HepG2 (cell line): ENCODE measurements around the gene PSMC3IP. TPM values are rescaled to one million over a fixed set of nuclear protein-coding genes. Genes with fewer than 3 reads are reported as not detected.

Experiments
- CC2D1A ChIP-seq: sonication (generic); formaldehyde crosslinking; IDR thresholded peaks from 2 replicates; pipeline ENCODE4 v1.8.1; 2023; ENCODE audit warnings: mild to moderate bottlenecking, missing genetic modification reagents
- EED ChIP-seq: sonication (generic); formaldehyde crosslinking; IDR thresholded peaks from 2 replicates; pipeline ENCODE4 v1.5.0; 2020; ENCODE audit warnings: mild to moderate bottlenecking, missing genetic modification reagents
- GTF2F1 ChIP-seq: fragments of 150-350 bp; IDR thresholded peaks from 2 replicates; pipeline ENCODE4 v1.6.1; 2014; ENCODE audit warnings: low read length
- GTF3A ChIP-seq: sonication (generic); formaldehyde crosslinking; conservative IDR thresholded peaks from 2 replicates; pipeline ENCODE4 v1.4.0; 2020; ENCODE audit warnings: mild to moderate bottlenecking, missing genetic modification reagents
- HDAC2 ChIP-seq: sonication (generic); formaldehyde crosslinking; IDR thresholded peaks from 2 replicates; pipeline ENCODE4 v1.4.0; 2020; ENCODE audit warnings: missing genetic modification reagents
- KLF11 ChIP-seq: IDR thresholded peaks from 2 replicates; pipeline ENCODE4 v1.6.1; 2016; ENCODE audit warnings: missing compliant biosample characterization
- KLF15 ChIP-seq: sonication (generic); formaldehyde crosslinking; IDR thresholded peaks from 2 replicates; pipeline ENCODE4 v1.8.1; 2023; ENCODE audit warnings: borderline replicate concordance, mild to moderate bottlenecking, inconsistent platforms, missing genetic modification reagents, mixed read lengths
- MXD4 ChIP-seq: IDR thresholded peaks from 2 replicates; pipeline ENCODE4 v1.6.1; 2016; ENCODE audit warnings: mild to moderate bottlenecking, missing biosample characterization, missing genetic modification reagents
- NR2F2 ChIP-seq: IDR thresholded peaks from 2 replicates; pipeline ENCODE4 v1.6.1; 2012; ENCODE audit warnings: low read depth, inconsistent platforms, borderline replicate concordance
- PAX8 ChIP-seq: sonication (generic); formaldehyde crosslinking; IDR thresholded peaks from 2 replicates; pipeline ENCODE4 v1.8.0; 2022; ENCODE audit warnings: mild to moderate bottlenecking, missing genetic modification reagents, borderline replicate concordance
- REXO4 ChIP-seq: sonication (generic); formaldehyde crosslinking; IDR thresholded peaks from 2 replicates; pipeline ENCODE4 v1.8.0; 2022; ENCODE audit warnings: missing genetic modification reagents, mild to moderate bottlenecking, borderline replicate concordance
- TRIM24 ChIP-seq: sonication (generic); formaldehyde crosslinking; IDR thresholded peaks from 2 replicates; pipeline ENCODE4 v1.8.0; 2022; ENCODE audit warnings: mild to moderate bottlenecking, missing genetic modification reagents
- ZBTB7B ChIP-seq: sonication (generic); formaldehyde crosslinking; IDR thresholded peaks from 2 replicates; pipeline ENCODE4 v1.4.0; 2020; ENCODE audit warnings: missing genetic modification reagents
- ZNF136 ChIP-seq: sonication (generic); formaldehyde crosslinking; IDR thresholded peaks from 2 replicates; pipeline ENCODE4 v1.8.1; 2022; ENCODE audit warnings: low read depth, mild to moderate bottlenecking, moderate library complexity, missing genetic modification reagents
- ZNF224 ChIP-seq: sonication (generic); formaldehyde crosslinking; IDR thresholded peaks from 2 replicates; pipeline ENCODE4 v1.5.0; 2020; ENCODE audit warnings: mild to moderate bottlenecking, missing genetic modification reagents
- ZNF264 ChIP-seq: sonication (generic); formaldehyde crosslinking; IDR thresholded peaks from 2 replicates; pipeline ENCODE4 v1.4.0; 2020; ENCODE audit warnings: missing genetic modification reagents
- ZNF335 ChIP-seq: sonication (generic); formaldehyde crosslinking; IDR thresholded peaks from 2 replicates; pipeline ENCODE4 v1.4.0; 2020; ENCODE audit warnings: missing genetic modification reagents
- ZNF678 ChIP-seq: sonication (generic); formaldehyde crosslinking; IDR thresholded peaks from 2 replicates; pipeline ENCODE4 v1.4.0; 2020; ENCODE audit warnings: mild to moderate bottlenecking, missing genetic modification reagents
- ZSCAN12 ChIP-seq: sonication (generic); formaldehyde crosslinking; IDR thresholded peaks from 2 replicates; pipeline ENCODE4 v1.9.0; 2021; ENCODE audit warnings: mild to moderate bottlenecking, missing genetic modification reagents
- polyA plus RNA-seq, 8 experiments: library from polyadenylated mRNA; depleted of rRNA in 3 of 8; stranded (reverse) in 7 of 8; unstranded in 1 of 8; fragments of >200 nt; fragmentation: Illumina TruSeq in 4 of 8; extraction: Trizol in 4 of 8; gene quantifications; 2 replicates each; pipeline versions ENCODE4 v1.2.1 to v1.2.3, GENCODE V29; 2011 to 2016; ENCODE audit warnings: low read depth in 4 of 8, missing spikeins in 1 of 8, mixed read lengths in 1 of 8; ENCODE audit not compliant: insufficient read depth in 1 of 8
- total RNA-seq, 5 experiments: library from RNA; depleted of rRNA; stranded (reverse); fragments of >200 nt; fragmentation: Illumina TruSeq; extraction: Trizol; gene quantifications; 2 replicates each; pipeline ENCODE4 v1.2.3, GENCODE V29; 2016; ENCODE audit warnings: low read depth in 1 of 5
- TF ChIP-seq, protein P1 (sequence below): sonication (generic); formaldehyde crosslinking; IDR thresholded peaks from 2 replicates; pipeline ENCODE4 v1.8.1; 2023; ENCODE audit warnings: mild to moderate bottlenecking, missing genetic modification reagents
- TF ChIP-seq, protein P2 (sequence below): sonication (generic); formaldehyde crosslinking; IDR thresholded peaks from 2 replicates; pipeline ENCODE4 v1.4.0; 2020; ENCODE audit warnings: missing genetic modification reagents, borderline replicate concordance
- TF ChIP-seq, protein P3 (sequence below): sonication (generic); formaldehyde crosslinking; IDR thresholded peaks from 2 replicates; pipeline ENCODE4 v1.5.1; 2020; ENCODE audit warnings: missing genetic modification reagents, mild to moderate bottlenecking, borderline replicate concordance

Gene PSMC3IP
- total and polyA plus RNA-seq, 2 of the 13 experiments (the other 11 are each of a cell fraction or from before 2014, with no cell fraction given) = 6.5 to 22.4 TPM

DNA sequence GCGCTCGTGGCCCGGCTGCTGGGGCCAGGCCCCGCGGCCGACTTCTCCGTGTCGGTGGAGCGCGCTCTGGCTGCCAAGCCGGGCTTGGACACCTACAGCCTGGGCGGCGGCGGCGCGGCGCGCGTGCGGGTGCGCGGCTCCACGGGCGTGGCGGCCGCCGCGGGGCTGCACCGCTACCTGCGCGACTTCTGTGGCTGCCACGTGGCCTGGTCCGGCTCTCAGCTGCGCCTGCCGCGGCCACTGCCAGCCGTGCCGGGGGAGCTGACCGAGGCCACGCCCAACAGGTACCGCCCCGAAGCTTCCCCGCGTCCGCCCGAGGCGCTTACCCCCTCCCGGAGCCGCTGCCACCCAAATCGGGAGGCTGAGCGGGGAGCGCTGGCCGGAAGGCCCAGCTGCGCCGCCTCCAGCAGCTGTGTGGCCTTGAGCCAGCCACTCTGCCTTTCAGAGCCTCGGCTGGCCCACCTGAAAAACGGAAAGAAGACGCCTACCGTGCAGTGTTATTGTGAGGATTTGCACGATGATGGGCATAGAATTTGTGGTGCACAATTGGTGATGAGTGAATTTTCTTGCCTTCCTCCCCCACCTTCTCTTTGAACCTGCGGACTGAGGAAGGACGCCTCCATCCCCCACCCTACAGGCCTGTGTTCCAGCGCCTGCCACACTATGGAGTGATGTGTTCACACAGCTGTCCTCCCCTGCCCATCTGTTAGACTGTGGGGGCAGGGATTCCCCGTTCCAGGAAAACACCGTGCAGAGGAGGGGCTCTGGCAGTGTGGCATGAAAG lies 41.0 kb downstream of the PSMC3IP start (continued):
- peak; percentile 48; the same call in 1 of the 2 replicates for TF ChIP-seq KLF11 (CRISPR knock-in tag)
- no peak for TF ChIP-seq CC2D1A (CRISPR knock-in tag)
- no peak; the same call in 1 of the 2 replicates for TF ChIP-seq ZNF335 (CRISPR knock-in tag)
- TF ChIP-seq TRIM24 = no peak
- 0 out of 2 replicates have a peak, but pooled peaks have one; percentile 7 for TF ChIP-seq NR2F2
- no peak; the same call in 1 of the 2 replicates for TF ChIP-seq ZNF224 (CRISPR knock-in tag)
- TF ChIP-seq ZNF136 (CRISPR knock-in tag) = peak; percentile 30; the same call in 1 of the 2 replicates
- TF ChIP-seq, protein P1, sequence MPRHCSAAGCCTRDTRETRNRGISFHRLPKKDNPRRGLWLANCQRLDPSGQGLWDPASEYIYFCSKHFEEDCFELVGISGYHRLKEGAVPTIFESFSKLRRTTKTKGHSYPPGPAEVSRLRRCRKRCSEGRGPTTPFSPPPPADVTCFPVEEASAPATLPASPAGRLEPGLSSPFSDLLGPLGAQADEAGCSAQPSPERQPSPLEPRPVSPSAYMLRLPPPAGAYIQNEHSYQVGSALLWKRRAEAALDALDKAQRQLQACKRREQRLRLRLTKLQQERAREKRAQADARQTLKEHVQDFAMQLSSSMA (CRISPR knock-in tag) = peak; percentile 50; the same call in 1 of the 2 replicates
- peak; percentile 84 for TF ChIP-seq HDAC2 (CRISPR knock-in tag)
- TF ChIP-seq ZNF678 (CRISPR knock-in tag) = no peak; the same call in 1 of the 2 replicates
- no peak for TF ChIP-seq EED
- TF ChIP-seq REXO4 (CRISPR knock-in tag) = no peak
- TF ChIP-seq ZBTB7B (CRISPR knock-in tag) = no peak
- TF ChIP-seq ZSCAN12 (CRISPR knock-in tag) = no peak
- TF ChIP-seq KLF15 (CRISPR knock-in tag) = no peak
- peak; percentile 13; the same call in 1 of the 2 replicates for TF ChIP-seq MXD4 (CRISPR knock-in tag)
- TF ChIP-seq PAX8 (CRISPR knock-in tag) = no peak
- TF ChIP-seq GTF3A (CRISPR knock-in tag) = no peak
- TF ChIP-seq, protein P2, sequence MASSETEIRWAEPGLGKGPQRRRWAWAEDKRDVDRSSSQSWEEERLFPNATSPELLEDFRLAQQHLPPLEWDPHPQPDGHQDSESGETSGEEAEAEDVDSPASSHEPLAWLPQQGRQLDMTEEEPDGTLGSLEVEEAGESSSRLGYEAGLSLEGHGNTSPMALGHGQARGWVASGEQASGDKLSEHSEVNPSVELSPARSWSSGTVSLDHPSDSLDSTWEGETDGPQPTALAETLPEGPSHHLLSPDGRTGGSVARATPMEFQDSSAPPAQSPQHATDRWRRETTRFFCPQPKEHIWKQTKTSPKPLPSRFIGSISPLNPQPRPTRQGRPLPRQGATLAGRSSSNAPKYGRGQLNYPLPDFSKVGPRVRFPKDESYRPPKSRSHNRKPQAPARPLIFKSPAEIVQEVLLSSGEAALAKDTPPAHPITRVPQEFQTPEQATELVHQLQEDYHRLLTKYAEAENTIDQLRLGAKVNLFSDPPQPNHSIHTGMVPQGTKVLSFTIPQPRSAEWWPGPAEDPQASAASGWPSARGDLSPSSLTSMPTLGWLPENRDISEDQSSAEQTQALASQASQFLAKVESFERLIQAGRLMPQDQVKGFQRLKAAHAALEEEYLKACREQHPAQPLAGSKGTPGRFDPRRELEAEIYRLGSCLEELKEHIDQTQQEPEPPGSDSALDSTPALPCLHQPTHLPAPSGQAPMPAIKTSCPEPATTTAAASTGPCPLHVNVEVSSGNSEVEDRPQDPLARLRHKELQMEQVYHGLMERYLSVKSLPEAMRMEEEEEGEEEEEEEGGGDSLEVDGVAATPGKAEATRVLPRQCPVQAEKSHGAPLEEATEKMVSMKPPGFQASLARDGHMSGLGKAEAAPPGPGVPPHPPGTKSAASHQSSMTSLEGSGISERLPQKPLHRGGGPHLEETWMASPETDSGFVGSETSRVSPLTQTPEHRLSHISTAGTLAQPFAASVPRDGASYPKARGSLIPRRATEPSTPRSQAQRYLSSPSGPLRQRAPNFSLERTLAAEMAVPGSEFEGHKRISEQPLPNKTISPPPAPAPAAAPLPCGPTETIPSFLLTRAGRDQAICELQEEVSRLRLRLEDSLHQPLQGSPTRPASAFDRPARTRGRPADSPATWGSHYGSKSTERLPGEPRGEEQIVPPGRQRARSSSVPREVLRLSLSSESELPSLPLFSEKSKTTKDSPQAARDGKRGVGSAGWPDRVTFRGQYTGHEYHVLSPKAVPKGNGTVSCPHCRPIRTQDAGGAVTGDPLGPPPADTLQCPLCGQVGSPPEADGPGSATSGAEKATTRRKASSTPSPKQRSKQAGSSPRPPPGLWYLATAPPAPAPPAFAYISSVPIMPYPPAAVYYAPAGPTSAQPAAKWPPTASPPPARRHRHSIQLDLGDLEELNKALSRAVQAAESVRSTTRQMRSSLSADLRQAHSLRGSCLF (CRISPR knock-in tag) = no peak
- TF ChIP-seq, protein P3, sequence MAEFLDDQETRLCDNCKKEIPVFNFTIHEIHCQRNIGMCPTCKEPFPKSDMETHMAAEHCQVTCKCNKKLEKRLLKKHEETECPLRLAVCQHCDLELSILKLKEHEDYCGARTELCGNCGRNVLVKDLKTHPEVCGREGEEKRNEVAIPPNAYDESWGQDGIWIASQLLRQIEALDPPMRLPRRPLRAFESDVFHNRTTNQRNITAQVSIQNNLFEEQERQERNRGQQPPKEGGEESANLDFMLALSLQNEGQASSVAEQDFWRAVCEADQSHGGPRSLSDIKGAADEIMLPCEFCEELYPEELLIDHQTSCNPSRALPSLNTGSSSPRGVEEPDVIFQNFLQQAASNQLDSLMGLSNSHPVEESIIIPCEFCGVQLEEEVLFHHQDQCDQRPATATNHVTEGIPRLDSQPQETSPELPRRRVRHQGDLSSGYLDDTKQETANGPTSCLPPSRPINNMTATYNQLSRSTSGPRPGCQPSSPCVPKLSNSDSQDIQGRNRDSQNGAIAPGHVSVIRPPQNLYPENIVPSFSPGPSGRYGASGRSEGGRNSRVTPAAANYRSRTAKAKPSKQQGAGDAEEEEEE (CRISPR knock-in tag) = 0 out of 2 replicates have a peak, but pooled peaks have one; percentile 35
- peak; percentile 61; the same call in 1 of the 2 replicates for TF ChIP-seq ZNF264 (CRISPR knock-in tag)
- TF ChIP-seq GTF2F1 = no peak
